ENCODE results near the gene GOT2.

- TF ChIP-seq CTCF (tag by site-specific recombination; IDR thresholded peaks at IDR 0.05) (no peak), ZNF335 (tag by site-specific recombination; conservative IDR thresholded peaks at IDR 0.05) (no peak), ZBTB48 (tag by site-specific recombination; IDR thresholded peaks at IDR 0.05) (no peak), ZNF518A (tag by site-specific recombination; conservative IDR thresholded peaks at IDR 0.05; ENCODE audit: low read depth) (no peak), SP2 (tag by site-specific recombination; IDR thresholded peaks at IDR 0.05) (no peak), ZNF366 (tag by site-specific recombination; conservative IDR thresholded peaks at IDR 0.05) (no peak), ZNF660 (tag by site-specific recombination; IDR thresholded peaks at IDR 0.05) (no peak), ZNF791 (tag by site-specific recombination; IDR thresholded peaks at IDR 0.05) (no peak)
Observed at GRCh38 chr16:58679763-58680162, 54.4 kb downstream of the GOT2 start.
